Measurements from ENCODE around the gene PEDS1.
A peak's percentile ranks its signal among the peaks of the same experiment; 100 is the strongest.
"Not testable (repeated sequence)": the region's sequence is repeated elsewhere in the genome, so short reads cannot be mapped to it uniquely, and the experiment has no call there.

Gene PEDS1

DNA sequence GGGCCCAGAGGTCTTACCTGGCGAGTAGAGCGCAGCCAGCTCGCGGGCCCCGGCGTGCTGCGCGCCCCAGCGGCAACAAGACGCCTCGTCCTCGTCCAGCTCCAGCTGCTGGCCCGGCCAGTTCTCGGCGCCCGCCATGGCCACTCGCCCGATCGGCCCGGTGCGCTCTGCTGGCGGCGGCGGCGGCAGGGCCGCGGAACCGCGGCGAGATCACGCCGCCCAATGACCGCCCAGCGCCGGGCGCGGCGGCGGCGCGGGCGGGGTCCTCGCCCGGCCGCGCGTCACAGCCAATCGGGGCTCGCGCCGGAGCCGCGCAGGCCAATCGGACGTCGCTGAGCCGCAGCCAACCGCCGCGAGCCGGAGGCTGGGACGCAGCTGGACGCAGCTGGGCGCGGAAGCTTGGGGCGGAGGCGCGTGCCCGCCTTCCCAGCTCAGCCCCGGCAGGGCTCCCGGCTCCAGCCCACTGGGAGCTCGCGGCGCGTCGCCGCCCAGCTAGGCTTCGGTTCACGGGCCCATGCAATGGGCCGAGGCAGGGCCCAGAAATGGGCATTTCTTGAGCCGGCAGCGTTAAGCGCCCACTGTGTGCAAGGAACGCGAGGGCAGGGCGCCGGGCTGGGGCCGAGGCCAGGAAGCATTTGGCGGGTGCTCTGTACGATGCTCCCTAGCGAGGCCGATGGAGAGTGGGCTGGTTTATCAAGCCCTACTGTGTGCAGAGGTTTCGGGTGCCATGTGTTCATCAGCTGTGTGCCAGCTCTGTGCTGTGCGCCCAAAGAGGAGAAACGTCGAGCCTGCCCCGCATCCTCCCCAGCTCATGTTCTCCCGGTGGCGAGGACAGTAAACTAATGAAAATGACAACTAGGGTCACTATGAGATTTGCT, at the start of gene PEDS1:
Gene PEDS1 (minus strand): TSS at position 224 of the 878 bp plus-strand sequence. CDS start 86 bp downstream, at position 138.
- Histone ChIP-seq H3K36me3 (no peaks in the 10 kb centered on the region), H3K27ac (peak within 1 kb of the TSS; percentile 85 to 90), H3K4me3 (peak within 1 kb of the TSS; percentile 94 to 99), H3K27me3 (no peaks in the 10 kb centered on the region), H3K9me3 (no peaks in the 10 kb centered on the region), H3K4me1 (peaks cover 0 to 49% (median 35%) of the 10 kb centered on the region in 4 donors)
- DNase-seq: peak; percentile 81 to 96
- intact Hi-C loops (cut with DNase I; ENCODE audit: low total_unique reads): no loop called here
- TF ChIP-seq, protein P1, sequence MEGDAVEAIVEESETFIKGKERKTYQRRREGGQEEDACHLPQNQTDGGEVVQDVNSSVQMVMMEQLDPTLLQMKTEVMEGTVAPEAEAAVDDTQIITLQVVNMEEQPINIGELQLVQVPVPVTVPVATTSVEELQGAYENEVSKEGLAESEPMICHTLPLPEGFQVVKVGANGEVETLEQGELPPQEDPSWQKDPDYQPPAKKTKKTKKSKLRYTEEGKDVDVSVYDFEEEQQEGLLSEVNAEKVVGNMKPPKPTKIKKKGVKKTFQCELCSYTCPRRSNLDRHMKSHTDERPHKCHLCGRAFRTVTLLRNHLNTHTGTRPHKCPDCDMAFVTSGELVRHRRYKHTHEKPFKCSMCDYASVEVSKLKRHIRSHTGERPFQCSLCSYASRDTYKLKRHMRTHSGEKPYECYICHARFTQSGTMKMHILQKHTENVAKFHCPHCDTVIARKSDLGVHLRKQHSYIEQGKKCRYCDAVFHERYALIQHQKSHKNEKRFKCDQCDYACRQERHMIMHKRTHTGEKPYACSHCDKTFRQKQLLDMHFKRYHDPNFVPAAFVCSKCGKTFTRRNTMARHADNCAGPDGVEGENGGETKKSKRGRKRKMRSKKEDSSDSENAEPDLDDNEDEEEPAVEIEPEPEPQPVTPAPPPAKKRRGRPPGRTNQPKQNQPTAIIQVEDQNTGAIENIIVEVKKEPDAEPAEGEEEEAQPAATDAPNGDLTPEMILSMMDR (IDR thresholded peaks at IDR 0.05): no peak

GRCh38 chr20:50202677-50203076, 49.2 kb upstream of the PEDS1 start:
- peaks cover 0 to 4% (median 0%) of the 10 kb centered on the region in 4 donors for H3K4me1 ChIP-seq
- DNase-seq: no peak

DNA sequence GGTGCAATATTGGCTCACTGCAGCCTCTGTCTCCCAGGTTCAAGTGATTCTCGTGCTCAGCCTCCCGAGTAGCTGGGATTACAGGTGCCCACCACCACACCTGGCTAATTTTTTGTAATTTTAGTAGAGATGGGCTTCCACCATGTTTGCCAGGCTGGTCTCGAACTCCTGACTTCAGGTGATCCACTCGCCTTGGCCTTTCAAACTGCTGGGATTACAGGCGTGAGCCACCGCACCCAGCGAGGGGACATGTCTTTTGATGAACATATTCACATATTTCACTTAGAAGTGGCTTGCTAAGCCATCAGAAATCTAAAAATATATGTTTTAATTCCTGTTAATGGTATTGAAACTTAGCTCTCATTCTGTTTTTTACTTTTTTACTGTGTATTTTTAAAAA, 48.2 kb upstream of the PEDS1 start:
- Histone ChIP-seq H3K36me3 (peaks cover 5 to 16% (median 9%) of the 10 kb centered on the region in 3 donors), H3K4me1 (peaks cover 0 to 14% (median 4%) of the 10 kb centered on the region in 4 donors)
- H3K4me3 ChIP-seq; DNase-seq; intact Hi-C loops (cut with DNase I; ENCODE audit: low total_unique reads); H3K27ac ChIP-seq; H3K27me3 ChIP-seq; H3K9me3 ChIP-seq: not testable (repeated sequence)

More at GRCh38 chr20:50202677-50203076, 49.2 kb upstream of the PEDS1 start:
- intact Hi-C loops (cut with DNase I; ENCODE audit: low total_unique reads): no loop called here
- no peak overlapping the region for H3K27ac ChIP-seq
- no peak overlapping the region for H3K4me3 ChIP-seq
- peaks cover 0 to 6% (median 0%) of the 10 kb centered on the region in 3 donors for H3K9me3 ChIP-seq
- peaks cover 5 to 13% (median 9%) of the 10 kb centered on the region in 3 donors for H3K36me3 ChIP-seq
- TF ChIP-seq, protein P1 (IDR thresholded peaks at IDR 0.05): no peak
- no peaks in the 10 kb centered on the region for H3K27me3 ChIP-seq

GRCh38 chr20:50200482-50201104, 47.1 kb upstream of the PEDS1 start:
- no peak overlapping the region for H3K27ac ChIP-seq
- H3K27me3 ChIP-seq: no peaks in the 10 kb centered on the region
- DNase-seq: no peak
- intact Hi-C loops (cut with DNase I; ENCODE audit: low total_unique reads): no loop called here
- peaks cover 5 to 27% (median 9%) of the 10 kb centered on the region in 3 donors for H3K36me3 ChIP-seq
- TF ChIP-seq, protein P1 (IDR thresholded peaks at IDR 0.05): no peak
- H3K4me3 ChIP-seq: no peak overlapping the region
- H3K4me1 ChIP-seq: peaks cover 0 to 23% (median 9%) of the 10 kb centered on the region in 4 donors
- H3K9me3 ChIP-seq: peaks cover 0 to 6% (median 0%) of the 10 kb centered on the region in 3 donors

DNA sequence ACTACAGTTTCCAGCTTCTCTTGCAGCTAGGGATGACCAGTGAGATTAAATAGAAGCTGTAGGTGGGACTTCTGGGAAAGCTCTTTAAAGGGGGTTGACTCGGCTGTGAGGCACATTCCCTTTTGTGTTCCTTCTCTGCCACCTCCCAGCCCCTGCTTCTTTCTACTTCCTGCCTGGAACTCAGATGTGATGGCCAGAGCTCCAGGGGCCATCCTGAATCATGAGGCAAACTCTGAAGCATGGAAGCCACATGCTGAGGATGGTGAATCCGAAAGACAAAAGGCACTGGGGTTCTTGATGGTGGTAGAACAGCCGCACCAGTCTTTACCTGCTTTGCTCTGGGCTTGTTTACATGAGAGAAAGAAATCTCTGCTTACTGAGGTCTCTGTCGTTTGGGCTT, 46.2 kb upstream of the PEDS1 start:
- peaks cover 0 to 32% (median 17%) of the 10 kb centered on the region in 4 donors for H3K4me1 ChIP-seq
- peaks cover 13 to 36% (median 13%) of the 10 kb centered on the region in 3 donors for H3K36me3 ChIP-seq
- no peak for DNase-seq
- H3K9me3 ChIP-seq: peaks cover 0 to 6% (median 0%) of the 10 kb centered on the region in 3 donors
- H3K27ac ChIP-seq: no peak overlapping the region
- TF ChIP-seq, protein P1 (IDR thresholded peaks at IDR 0.05): no peak
- H3K27me3 ChIP-seq: no peaks in the 10 kb centered on the region
- intact Hi-C loops (cut with DNase I; ENCODE audit: low total_unique reads): no loop called here
- no peak overlapping the region for H3K4me3 ChIP-seq

Measured in tibial artery (tissue), 4 donors.